GM06990 (cell line): ENCODE results near the gene GALNT7.

Experiments
- DNase-seq: peaks from one replicate; pipeline ENCODE4 v3.0.0-alpha.2; 2011; ENCODE audit not compliant: insufficient read length; ENCODE audit errors: extremely low read depth
- H3K27me3 ChIP-seq: replicated peaks from 2 replicates; pipeline ENCODE4 v1.6.0; 2011; ENCODE audit warnings: low read length; ENCODE audit not compliant: control insufficient read depth, insufficient read depth
- H3K36me3 ChIP-seq: 2 replicates; pipeline ENCODE4 v1.5.1; 2011; ENCODE audit warnings: low read length; ENCODE audit not compliant: control insufficient read depth, insufficient read depth
- H3K4me3 ChIP-seq: replicated peaks from 2 replicates; pipeline ENCODE4 v1.5.1; 2011; ENCODE audit warnings: low read depth, mild to moderate bottlenecking, control low read depth, low read length
- CTCF ChIP-seq: IDR thresholded peaks from 2 replicates; pipeline ENCODE4 v1.5.1; 2011; ENCODE audit warnings: low read length, control low read depth, mild to moderate bottlenecking, inconsistent platforms; ENCODE audit not compliant: insufficient read depth, poor library complexity, severe bottlenecking

The GALNT7 gene

DNA sequence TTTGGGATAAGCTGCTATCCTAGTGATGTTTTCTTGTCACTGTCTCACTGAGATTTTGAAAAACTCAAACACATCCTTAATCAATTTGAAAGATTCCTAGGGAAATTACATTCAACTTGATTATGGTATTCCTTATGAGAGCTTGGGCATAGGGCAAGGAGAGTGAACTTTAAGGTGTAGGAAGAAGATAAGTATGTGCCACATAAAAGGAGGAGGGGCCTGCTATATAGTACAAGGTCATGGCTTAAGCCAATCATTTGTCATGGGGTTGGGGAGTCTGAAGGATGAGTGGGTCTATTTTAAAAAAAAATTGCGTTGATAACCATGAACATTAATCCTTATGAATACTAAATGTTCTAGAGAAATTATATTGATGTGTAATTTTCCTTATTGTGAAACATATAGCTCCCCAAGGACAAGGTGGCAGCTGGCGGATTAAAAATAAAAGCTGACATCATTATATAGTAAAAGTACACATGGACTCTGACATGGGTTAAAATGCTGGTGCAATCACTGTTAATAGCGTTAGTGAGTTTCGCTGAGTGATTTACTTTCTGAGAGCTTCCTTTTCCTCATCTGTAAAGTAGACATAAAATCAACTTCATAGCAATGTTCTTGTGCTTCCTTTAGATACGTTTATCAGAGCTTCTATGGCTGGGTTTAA, 17.4 kb downstream of the GALNT7 start:
- H3K27me3 ChIP-seq: no peaks in the 10 kb centered on the region
- TF ChIP-seq CTCF: no peak
- no peaks in the 10 kb centered on the region for H3K36me3 ChIP-seq
- no peak overlapping the region for H3K4me3 ChIP-seq
- DNase-seq: no peak

- no peak overlapping the region for H3K4me3 ChIP-seq
- no peak for DNase-seq
- H3K36me3 ChIP-seq: no peaks in the 10 kb centered on the region
- TF ChIP-seq CTCF: no peak
- H3K27me3 ChIP-seq: no peaks in the 10 kb centered on the region
These were observed 19.1 kb downstream of the GALNT7 start for GRCh38 chr4:173187732-173188131.

GRCh38 chr4:173188648-173189047, 20.0 kb downstream of the GALNT7 start:
- H3K4me3 ChIP-seq: no peak overlapping the region
- H3K27me3 ChIP-seq: no peaks in the 10 kb centered on the region
- TF ChIP-seq CTCF: no peak
- H3K36me3 ChIP-seq: no peaks in the 10 kb centered on the region
- no peak for DNase-seq

DNA sequence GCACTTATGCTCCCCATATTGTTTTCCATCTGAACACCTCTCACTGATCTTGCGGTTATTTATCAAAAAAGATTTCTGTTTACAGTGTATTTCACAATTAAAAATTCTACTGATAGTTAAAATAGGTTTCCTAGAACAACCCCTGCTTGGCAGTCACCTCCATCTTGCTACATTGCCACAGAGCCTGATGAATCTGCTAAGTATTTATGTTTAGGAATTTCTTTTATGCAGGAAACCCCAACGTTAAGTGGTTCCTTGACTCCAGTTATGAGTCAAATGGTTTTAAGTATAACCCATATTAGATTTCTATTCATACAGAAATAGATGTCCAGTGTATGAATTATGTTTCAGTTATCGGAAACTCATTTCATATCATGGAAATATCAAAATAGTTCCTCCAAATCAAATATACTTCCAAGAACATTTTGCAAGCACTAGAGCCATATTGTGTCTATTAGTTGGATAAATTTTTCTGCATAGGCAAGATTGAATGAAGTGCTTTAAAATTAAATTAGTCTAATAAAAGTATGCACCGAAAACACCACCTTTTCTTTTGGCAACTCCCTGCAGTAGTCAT, 20.6 kb downstream of the GALNT7 start:
- H3K27me3 ChIP-seq: no peaks in the 10 kb centered on the region
- TF ChIP-seq CTCF: no peak
- DNase-seq: no peak
- H3K36me3 ChIP-seq: no peaks in the 10 kb centered on the region
- H3K4me3 ChIP-seq: no peak overlapping the region

DNA sequence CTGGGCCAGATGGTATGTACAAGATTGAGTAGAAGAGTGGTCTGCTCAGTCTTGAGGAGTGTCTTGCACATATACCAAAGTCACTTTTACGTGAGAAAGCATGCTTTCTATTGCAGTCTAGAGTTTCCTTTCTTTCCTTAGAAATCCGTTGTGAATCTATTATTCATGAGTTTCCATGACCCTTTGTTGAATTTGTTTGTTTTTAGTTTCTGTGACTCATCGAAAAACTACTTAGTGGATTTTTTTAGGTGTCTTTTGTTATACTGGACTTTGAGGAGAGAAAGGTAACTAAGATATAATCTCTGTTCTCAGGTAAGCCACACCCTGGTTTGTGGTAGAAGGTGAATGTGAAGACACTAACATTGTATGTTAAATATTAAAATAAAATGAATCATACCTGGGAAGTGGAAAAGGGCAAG, 23.0 kb downstream of the GALNT7 start:
- DNase-seq: no peak
- H3K4me3 ChIP-seq: no peak overlapping the region

More for the DNA sequence above, 23.0 kb downstream of the GALNT7 start:
- no peaks in the 10 kb centered on the region for H3K36me3 ChIP-seq
- no peaks in the 10 kb centered on the region for H3K27me3 ChIP-seq
- no peak for TF ChIP-seq CTCF
